ENCODE measurements around the gene SKI.

The SKI gene

DNA sequence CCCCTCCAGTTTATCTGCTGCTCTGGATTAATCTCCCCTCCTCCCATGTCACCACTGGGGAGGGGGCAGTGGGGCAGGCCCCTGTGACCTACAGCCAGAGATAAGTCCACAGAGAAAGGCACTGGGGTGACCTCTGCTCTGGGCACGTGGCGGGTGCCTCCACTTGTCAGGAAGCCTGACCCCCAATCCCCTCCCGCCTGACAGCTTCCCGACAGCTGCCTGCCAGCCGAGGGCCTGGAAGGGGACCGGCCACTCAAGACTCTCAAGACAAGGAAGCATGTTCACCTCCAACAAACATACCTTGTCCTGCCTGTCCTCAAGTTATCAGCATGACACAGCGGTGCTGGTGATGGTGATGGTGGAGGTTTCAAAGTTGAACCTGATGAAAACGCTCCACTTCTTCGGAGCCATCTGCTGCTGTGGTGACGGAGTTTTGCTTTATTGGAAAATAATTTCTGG, 30.4 kb upstream of the SKI start:
- TF ChIP-seq, protein P1, sequence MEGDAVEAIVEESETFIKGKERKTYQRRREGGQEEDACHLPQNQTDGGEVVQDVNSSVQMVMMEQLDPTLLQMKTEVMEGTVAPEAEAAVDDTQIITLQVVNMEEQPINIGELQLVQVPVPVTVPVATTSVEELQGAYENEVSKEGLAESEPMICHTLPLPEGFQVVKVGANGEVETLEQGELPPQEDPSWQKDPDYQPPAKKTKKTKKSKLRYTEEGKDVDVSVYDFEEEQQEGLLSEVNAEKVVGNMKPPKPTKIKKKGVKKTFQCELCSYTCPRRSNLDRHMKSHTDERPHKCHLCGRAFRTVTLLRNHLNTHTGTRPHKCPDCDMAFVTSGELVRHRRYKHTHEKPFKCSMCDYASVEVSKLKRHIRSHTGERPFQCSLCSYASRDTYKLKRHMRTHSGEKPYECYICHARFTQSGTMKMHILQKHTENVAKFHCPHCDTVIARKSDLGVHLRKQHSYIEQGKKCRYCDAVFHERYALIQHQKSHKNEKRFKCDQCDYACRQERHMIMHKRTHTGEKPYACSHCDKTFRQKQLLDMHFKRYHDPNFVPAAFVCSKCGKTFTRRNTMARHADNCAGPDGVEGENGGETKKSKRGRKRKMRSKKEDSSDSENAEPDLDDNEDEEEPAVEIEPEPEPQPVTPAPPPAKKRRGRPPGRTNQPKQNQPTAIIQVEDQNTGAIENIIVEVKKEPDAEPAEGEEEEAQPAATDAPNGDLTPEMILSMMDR (IDR thresholded peaks at IDR 0.05; ENCODE audit: low read depth, low read length, missing control alignments) = no peak
- DNase-seq (ENCODE audit: low read depth) = no peak
- no peak overlapping the region for H3K4me3 ChIP-seq (ENCODE audit: low read depth, low read length)
- in situ Hi-C loops (cut with HindIII; ENCODE audit: low sequenced_read_pairs) = loop anchor here (5.0 to 10.0 kb wide), 5 partner anchors 77 to 1227 kb away; no protein-coding TSS in a partner anchor

DNA sequence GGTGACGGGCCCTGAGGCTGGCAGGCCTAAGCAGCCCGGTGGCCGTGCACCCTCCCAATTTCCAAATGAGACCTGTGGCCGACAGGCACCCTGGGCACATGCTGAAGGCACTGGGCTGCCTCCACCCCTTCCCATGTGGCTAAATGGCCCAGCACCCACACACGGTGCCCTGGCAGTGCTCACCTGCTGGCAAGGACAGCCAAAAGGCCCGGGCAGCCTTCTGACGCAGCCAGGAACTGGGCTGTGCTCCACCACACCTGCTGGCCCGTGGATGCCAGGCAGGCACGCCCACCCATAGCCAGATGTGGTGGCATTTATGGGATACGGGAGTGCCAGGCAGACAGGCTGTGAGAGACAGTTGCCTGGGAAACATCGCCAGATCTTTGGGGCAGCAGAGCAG, 29.5 kb upstream of the SKI start:
- no peak overlapping the region for H3K4me3 ChIP-seq (ENCODE audit: low read depth, low read length)
- DNase-seq (ENCODE audit: low read depth) = no peak
- in situ Hi-C loops (cut with HindIII; ENCODE audit: low sequenced_read_pairs) = loop anchor here (5.0 to 10.0 kb wide), 5 partner anchors 76 to 1226 kb away; no protein-coding TSS in a partner anchor
- TF ChIP-seq, protein P1 (IDR thresholded peaks at IDR 0.05; ENCODE audit: low read depth, low read length, missing control alignments) = no peak

DNA sequence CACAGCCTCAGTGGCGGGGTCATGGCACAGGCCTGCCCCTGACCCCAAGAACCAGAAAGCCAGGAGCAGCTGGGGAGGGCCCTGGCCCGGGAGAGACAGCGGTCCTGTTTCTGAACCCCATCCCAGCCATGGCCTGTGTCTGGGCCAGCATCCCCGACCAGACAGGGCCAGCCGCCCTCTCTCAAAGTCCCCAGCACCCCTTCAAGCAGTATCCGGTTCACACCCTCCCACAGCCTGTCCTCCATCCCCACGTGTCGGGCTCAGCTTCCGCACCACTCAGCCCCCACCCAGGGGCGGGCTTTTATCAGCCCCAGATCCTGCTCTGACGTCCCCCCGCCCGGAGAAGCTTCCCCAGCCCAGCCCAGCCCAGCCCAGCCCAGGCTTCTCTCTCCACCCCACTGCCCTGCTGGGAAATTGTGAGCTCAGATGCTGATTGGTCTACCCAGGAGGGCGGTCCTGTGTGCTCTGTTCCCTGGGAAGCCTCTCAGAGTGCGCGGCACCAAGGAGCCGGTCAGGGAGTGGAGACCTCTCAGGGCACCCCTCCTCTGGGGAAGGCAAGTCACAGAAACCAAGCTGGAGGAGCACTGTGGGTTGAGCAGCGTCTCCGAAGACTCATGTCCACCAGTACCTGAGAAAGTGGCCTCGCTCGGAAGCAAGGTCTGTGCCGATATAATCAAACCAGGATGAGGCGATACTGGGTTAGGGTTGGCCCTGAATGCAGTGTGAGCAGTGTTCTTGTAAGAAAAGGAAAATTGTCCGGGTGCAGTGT, 28.9 kb upstream of the SKI start:
- in situ Hi-C loops (cut with HindIII; ENCODE audit: low sequenced_read_pairs) = loop anchor here (5.0 to 10.0 kb wide), 5 partner anchors 76 to 1226 kb away; no protein-coding TSS in a partner anchor
- no peak for DNase-seq (ENCODE audit: low read depth)
- TF ChIP-seq, protein P1 (IDR thresholded peaks at IDR 0.05; ENCODE audit: low read depth, low read length, missing control alignments) = no peak
- H3K4me3 ChIP-seq (ENCODE audit: low read depth, low read length) = peak overlapping the region; percentile 34

DNA sequence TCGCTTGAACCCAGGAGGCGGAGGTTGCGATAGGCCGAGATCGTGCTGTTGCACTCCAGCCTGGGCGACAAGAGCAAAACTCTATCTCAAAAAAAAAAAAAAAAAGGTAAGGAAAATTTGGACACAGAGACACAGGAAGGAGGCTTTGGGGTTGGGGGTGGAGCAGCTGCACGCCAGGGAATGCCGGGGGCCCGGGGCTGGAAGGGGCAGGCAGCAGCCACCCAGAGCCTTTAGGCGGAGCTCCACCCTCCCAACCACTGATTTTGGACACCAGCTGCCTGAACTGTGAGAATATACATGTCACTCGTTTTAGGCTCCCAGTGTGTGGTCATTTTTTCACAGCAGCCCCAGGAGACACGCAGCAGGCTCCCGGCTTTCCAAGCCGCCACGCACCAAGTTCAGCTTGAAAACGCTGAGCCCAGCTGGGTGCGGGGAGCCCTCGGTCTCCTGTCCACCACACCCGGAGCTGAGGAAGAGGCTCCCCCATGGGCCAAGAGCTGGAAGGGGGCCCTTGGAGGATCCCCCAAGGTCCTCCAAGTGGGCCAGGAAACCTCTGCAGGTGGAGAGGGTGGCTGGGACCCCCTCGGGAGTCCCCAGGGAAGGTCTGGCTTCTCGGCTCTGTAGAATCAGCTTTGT, 27.7 kb upstream of the SKI start:
- in situ Hi-C loops (cut with HindIII; ENCODE audit: low sequenced_read_pairs) = no loop called here
- no peak overlapping the region for H3K4me3 ChIP-seq (ENCODE audit: low read depth, low read length)
- TF ChIP-seq, protein P1 (IDR thresholded peaks at IDR 0.05; ENCODE audit: low read depth, low read length, missing control alignments) = no peak
- no peak for DNase-seq (ENCODE audit: low read depth)

DNA sequence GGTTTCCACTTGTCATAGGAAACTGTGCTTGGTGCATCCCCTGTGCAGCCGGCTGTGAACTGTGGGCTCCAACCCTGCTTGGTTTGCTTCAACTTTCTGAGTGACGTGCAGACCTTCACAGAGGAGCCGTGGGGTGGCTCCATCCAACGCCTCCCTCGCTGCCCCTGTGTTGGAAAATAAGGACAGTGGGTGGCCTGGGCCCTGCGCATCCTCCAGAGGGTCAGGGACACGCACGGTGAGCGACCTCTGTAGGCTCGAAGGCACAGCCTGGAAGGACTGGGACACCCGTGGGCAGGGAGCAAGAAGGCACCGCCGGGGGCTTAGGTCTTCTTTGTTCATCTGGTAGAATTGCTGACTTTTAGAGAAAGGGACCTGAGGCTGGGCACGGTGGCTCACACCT, 27.1 kb upstream of the SKI start:
- DNase-seq (ENCODE audit: low read depth) = no peak
- in situ Hi-C loops (cut with HindIII; ENCODE audit: low sequenced_read_pairs) = no loop called here
- TF ChIP-seq, protein P1 (IDR thresholded peaks at IDR 0.05; ENCODE audit: low read depth, low read length, missing control alignments) = no peak
- no peak overlapping the region for H3K4me3 ChIP-seq (ENCODE audit: low read depth, low read length)

DNA sequence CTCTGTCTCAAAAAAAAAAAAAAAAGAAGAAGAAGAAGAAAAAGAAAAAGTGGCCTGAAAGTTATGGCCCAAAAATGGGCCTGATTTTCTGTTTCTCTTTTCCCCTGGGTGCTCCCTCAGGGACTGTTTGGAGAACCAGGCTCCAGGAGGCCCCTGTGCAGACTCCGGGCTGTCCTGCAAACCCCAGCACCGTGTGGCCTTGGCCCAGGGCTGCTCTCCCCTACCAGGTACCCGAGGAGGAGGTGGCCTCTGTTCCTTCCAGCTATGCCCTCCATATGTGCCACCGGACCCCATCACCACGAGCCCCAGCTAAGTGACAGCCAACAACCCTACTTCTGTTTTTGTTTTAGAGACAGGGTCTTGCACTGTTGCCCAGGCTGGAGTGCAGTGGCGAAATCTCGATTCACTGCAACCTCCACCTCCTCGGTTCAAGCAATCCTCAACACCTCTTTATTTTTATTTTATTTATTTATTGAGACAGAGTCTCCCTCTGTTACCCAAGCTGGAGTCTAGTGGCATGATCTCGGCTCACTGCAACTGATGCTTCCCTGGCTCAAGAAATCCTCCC, 26.0 kb upstream of the SKI start:
- in situ Hi-C loops (cut with HindIII; ENCODE audit: low sequenced_read_pairs) = no loop called here
- TF ChIP-seq, protein P1 (IDR thresholded peaks at IDR 0.05; ENCODE audit: low read depth, low read length, missing control alignments) = no peak

More for the DNA sequence above, 26.0 kb upstream of the SKI start:
- H3K4me3 ChIP-seq (ENCODE audit: low read depth, low read length) = no peak overlapping the region
- no peak for DNase-seq (ENCODE audit: low read depth)

All from astrocyte of the cerebellum (primary cell).